ENCODE measurements around the gene ADAMTS2.

GRCh38 chr5:179302499-179303185, 42.6 kb downstream of the ADAMTS2 start:
- TF ChIP-seq, protein P1, sequence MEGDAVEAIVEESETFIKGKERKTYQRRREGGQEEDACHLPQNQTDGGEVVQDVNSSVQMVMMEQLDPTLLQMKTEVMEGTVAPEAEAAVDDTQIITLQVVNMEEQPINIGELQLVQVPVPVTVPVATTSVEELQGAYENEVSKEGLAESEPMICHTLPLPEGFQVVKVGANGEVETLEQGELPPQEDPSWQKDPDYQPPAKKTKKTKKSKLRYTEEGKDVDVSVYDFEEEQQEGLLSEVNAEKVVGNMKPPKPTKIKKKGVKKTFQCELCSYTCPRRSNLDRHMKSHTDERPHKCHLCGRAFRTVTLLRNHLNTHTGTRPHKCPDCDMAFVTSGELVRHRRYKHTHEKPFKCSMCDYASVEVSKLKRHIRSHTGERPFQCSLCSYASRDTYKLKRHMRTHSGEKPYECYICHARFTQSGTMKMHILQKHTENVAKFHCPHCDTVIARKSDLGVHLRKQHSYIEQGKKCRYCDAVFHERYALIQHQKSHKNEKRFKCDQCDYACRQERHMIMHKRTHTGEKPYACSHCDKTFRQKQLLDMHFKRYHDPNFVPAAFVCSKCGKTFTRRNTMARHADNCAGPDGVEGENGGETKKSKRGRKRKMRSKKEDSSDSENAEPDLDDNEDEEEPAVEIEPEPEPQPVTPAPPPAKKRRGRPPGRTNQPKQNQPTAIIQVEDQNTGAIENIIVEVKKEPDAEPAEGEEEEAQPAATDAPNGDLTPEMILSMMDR (IDR thresholded peaks at IDR 0.05): no peak
- TF ChIP-seq EP300 (IDR thresholded peaks at IDR 0.05; ENCODE audit: low read depth): no peak

Data from transverse colon (tissue), 3 donors.